ENCODE results near the gene LDB3. TPM values are rescaled to one million over a fixed set of nuclear protein-coding genes. Genes with fewer than 3 reads are reported as not detected.

LDB3 gene
- total and polyA plus RNA-seq, 9 of the 15 experiments (the other 6 are each of a cell fraction or from before 2014, with no cell fraction given), result 0.03 TPM; not detected in 8

GRCh38 chr10:86650151-86650550, 18.2 kb upstream of the LDB3 start:
- DNase-seq (ENCODE audit: extremely low read depth in 1 of 4, low spot score in 3 of 4), result no peak
- Histone ChIP-seq H3K4me3 (no peak overlapping the region), H3K36me3 (ENCODE audit: control insufficient read depth, insufficient read depth, low read length) (no peaks in the 10 kb centered on the region), H3K79me2 (ENCODE audit: control insufficient read depth, insufficient read depth, low read length) (no peaks in the 10 kb centered on the region), H3K9ac (ENCODE audit: insufficient read depth in 1 of 2, low read depth in 2 of 2, low read length in 2 of 2) (no peak overlapping the region), H3K9me1 (ENCODE audit: control insufficient read depth, insufficient read depth, low read length) (no peaks in the 10 kb centered on the region), H2AFZ (ENCODE audit: low read depth, low read length) (no peak overlapping the region), H3K4me2 (ENCODE audit: insufficient read depth, low read length) (no peak overlapping the region), H3K9me3 (replicated peaks; ENCODE audit: control insufficient read depth, insufficient read depth, low read depth, low read length) (no peaks in the 10 kb centered on the region), H3K27ac (ENCODE audit: extremely low read depth, low read depth, low read length) (no peak overlapping the region), H3K4me1 (replicated peaks in 1 of 2; ENCODE audit: control insufficient read depth in 2 of 2, insufficient read depth in 2 of 2, low read length in 2 of 2) (peaks cover 0 to 4% of the 10 kb centered on the region in 2 experiments; a peak in 2 of 5 replicates), H4K20me1 (replicated peaks; ENCODE audit: control insufficient read depth, insufficient read depth, low read length) (no peaks in the 10 kb centered on the region), H3K27me3 (ENCODE audit: control insufficient read depth in 2 of 2, insufficient read depth in 2 of 2, low read length in 2 of 2) (peaks cover 4 to 65% of the 10 kb centered on the region in 2 experiments; a peak in 3 of 5 replicates)
- POLR2A ChIA-PET, result interaction anchor here (0.8 kb wide), 1 partner anchor 11 kb away, joined by 3 read pairs; no protein-coding TSS in a partner anchor
- BruUV-seq (replicated peaks), result no TSS peak
- ATAC-seq, result no peak
- WGBS (ENCODE audit: insufficient coverage, low coverage, missing lambda C conversion rate), result 7% methylated on average over 7 of the region's 8 CpGs
- TF ChIP-seq, protein P1, sequence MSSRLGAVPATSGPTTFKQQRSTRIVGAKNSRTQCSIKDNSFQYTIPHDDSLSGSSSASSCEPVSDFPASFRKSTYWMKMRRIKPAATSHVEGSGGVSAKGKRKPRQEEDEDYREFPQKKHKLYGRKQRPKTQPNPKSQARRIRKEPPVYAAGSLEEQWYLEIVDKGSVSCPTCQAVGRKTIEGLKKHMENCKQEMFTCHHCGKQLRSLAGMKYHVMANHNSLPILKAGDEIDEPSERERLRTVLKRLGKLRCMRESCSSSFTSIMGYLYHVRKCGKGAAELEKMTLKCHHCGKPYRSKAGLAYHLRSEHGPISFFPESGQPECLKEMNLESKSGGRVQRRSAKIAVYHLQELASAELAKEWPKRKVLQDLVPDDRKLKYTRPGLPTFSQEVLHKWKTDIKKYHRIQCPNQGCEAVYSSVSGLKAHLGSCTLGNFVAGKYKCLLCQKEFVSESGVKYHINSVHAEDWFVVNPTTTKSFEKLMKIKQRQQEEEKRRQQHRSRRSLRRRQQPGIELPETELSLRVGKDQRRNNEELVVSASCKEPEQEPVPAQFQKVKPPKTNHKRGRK (tag; IDR thresholded peaks at IDR 0.05), result no peak
- TF ChIP-seq ZNF584 (CRISPR knock-in tag; IDR thresholded peaks at IDR 0.05; ENCODE audit: low read depth) (no peak), RUNX1 (IDR thresholded peaks at IDR 0.05; ENCODE audit: low read depth) (no peak), ZNF717 (CRISPR knock-in tag; IDR thresholded peaks at IDR 0.05) (no peak), NR0B1 (IDR thresholded peaks at IDR 0.05; ENCODE audit: partially characterized antibody) (no peak), TCF7 (IDR thresholded peaks at IDR 0.05; ENCODE audit: borderline replicate concordance) (no peak), U2AF2 (optimal IDR thresholded peaks at IDR 0.05; ENCODE audit: low read depth, low read length) (no peak), MEF2D (tag; conservative IDR thresholded peaks at IDR 0.05; ENCODE audit: low read depth) (no peak), SIX5 (IDR thresholded peaks at IDR 0.05; ENCODE audit: borderline replicate concordance in 1 of 2, insufficient read depth in 1 of 2, low read depth in 1 of 2, low read length in 2 of 2) (no peak), ELF2 (CRISPR knock-in tag; IDR thresholded peaks at IDR 0.05) (no peak), CXXC5 (CRISPR knock-in tag; IDR thresholded peaks at IDR 0.05) (no peak), HMG20A (CRISPR knock-in tag; conservative IDR thresholded peaks at IDR 0.05) (no peak), CBFB (CRISPR knock-in tag; IDR thresholded peaks at IDR 0.05) (no peak), ZNF707 (CRISPR knock-in tag; conservative IDR thresholded peaks at IDR 0.05) (no peak), MEIS2 (IDR thresholded peaks at IDR 0.05; ENCODE audit: partially characterized antibody) (no peak), HDAC6 (IDR thresholded peaks at IDR 0.05; ENCODE audit: low read depth, low read length) (no peak)
- TF ChIP-seq, protein P2, sequence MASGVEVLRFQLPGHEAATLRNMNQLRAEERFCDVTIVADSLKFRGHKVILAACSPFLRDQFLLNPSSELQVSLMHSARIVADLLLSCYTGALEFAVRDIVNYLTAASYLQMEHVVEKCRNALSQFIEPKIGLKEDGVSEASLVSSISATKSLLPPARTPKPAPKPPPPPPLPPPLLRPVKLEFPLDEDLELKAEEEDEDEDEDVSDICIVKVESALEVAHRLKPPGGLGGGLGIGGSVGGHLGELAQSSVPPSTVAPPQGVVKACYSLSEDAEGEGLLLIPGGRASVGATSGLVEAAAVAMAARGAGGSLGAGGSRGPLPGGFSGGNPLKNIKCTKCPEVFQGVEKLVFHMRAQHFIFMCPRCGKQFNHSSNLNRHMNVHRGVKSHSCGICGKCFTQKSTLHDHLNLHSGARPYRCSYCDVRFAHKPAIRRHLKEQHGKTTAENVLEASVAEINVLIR (CRISPR knock-in tag; IDR thresholded peaks at IDR 0.05), result no peak
- CTCF ChIA-PET (ENCODE audit: low intra/inter-chr PET ratio), result no interaction called here
- intact Hi-C loops (cut with micrococcal nuclease), result no loop called here
- no peak for FAIRE-seq
- in situ Hi-C loops (cut with MboI), result no loop called here
